ENCODE measurements around the gene AGO3. TPM values are rescaled to one million over a fixed set of nuclear protein-coding genes. Genes with fewer than 3 reads are reported as not detected.

AGO3 gene
- total RNA-seq, 1 donor from 2014 or later: 23.8 TPM

- DNase-seq (ENCODE audit: low spot score): no peak
Measured at GRCh38 chr1:36083219-36083618, 152.3 kb downstream of the AGO3 start.

- DNase-seq (ENCODE audit: low spot score): no peak
Measured at GRCh38 chr1:36083635-36084496, 153.0 kb downstream of the AGO3 start, which contains the start of gene TEKT2. TSS of gene TEKT2 (plus strand) at chr1:36084094. CDS start at chr1:36084922, 828 bp downstream.

DNA sequence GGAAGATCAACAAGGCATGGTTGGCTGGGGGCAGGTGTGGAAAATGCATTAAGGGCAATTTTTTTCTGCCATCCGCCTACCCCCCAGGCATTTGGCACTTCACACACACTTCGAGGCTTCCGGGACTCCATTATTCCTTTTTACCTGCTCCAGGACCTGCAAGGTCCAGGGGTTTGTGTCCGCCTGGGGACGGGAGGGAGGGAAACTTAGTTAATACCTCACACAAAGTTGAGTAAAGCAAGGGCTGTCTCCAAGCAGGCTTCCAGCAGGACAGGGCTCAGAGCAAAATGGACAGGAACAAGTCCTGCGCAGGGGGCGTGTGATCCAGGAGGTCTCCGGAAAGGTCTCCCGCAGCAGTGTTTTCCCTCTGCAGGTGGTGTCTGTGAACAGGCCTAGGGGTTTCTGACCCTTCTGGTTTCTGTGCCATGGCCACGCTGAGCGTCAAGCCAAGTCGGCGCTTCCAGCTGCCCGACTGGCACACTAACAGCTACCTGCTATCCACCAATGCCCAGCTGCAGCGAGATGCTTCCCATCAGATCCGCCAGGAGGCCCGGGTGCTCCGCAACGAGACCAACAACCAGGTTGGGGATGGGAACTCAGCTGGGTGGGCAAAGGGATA, 153.7 kb downstream of the AGO3 start:
- DNase-seq (ENCODE audit: low spot score): no peak

- no peak for DNase-seq (ENCODE audit: low spot score)
Measured at GRCh38 chr1:36085126-36085525, 154.2 kb downstream of the AGO3 start.

GRCh38 chr1:36085686-36086526, 155.0 kb downstream of the AGO3 start:
- no peak for DNase-seq (ENCODE audit: low spot score)

- DNase-seq (ENCODE audit: low spot score): no peak
Measured at GRCh38 chr1:36086529-36087232, 155.8 kb downstream of the AGO3 start.

DNA sequence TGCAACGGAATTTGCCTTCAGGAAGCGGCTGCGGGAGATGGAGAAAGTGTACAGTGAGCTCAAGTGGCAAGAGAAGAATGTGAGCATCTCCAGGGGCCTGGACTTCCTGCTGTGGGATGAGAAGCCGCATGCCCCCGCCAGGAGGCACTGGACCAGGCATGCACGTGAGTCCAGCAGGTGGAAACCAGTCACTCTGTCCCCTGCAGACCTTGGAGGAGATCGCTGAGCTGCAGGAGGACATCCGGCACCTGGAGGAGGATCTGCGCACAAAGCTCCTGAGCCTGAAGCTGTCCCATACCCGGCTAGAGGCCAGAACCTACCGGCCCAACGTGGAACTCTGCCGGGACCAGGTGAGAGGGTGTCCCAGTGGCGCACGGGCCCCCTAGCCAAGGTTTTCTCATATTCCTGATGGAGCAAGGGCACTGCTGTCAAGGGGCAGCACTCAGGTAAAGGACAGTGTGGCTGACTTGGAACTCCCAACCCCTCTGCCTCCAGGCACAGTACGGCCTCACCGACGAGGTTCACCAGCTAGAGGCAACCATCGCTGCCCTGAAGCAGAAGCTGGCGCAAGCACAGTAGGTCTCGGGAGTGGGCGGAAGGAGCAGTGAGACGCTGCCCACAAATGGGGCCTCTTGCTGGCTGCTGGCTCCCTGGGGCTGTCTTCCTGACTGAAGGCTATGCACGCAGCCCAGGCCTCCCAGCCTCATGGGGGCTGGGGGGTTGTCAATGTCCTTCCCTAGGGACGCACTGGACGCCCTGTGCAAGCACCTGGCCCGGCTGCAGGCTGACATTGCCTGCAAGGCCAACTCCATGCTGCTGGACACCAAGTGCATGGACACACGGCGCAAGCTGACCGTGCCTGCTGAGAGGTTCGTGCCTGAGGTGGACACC, 156.6 kb downstream of the AGO3 start:
- DNase-seq (ENCODE audit: low spot score): no peak

GRCh38 chr1:36088265-36088576, 157.3 kb downstream of the AGO3 start:
- DNase-seq (ENCODE audit: low spot score): no peak

GRCh38 chr1:36088577-36089392, 157.9 kb downstream of the AGO3 start, which contains the start of gene ADPRS:
TSS of gene ADPRS (plus strand) at chr1:36088892. CDS start at chr1:36088905, 13 bp downstream.
- peak; percentile 89 for DNase-seq (ENCODE audit: low spot score)

DNA sequence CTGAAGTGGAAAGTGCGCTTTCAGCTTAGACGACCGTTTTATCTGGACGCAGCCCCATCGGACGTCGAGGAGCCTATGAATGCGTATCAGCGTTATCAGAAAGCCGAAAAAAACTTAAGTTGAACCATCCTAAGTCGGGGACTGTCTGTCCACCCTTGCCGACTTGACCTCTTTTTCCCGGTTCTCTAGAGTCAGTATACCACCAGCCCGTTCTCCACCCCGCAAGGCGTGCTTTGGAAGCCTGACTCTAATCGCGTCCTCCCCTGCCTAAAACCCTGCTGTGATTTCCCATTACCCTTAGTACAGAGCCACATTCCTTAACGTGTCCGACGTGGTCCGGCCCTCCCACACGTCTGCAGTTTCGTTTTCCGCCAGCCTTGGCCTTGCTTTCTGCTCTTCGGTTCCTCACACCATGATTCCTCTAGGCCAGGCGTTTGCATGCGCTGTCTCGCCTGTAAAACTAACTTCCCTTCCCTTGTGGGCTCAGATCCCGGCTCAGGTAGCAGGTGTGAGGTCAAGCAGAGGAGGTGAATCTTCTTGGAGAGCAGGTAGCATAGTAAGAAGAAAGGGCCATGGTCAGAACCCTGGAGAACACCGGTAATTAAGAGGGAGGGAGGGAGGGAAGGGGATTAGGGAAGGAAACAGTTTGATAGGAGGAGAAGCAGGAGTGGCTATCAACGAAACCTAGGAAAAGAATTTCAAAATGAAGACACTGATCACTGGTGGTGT, 158.7 kb downstream of the AGO3 start:
- no peak for DNase-seq (ENCODE audit: low spot score)

- no peak for DNase-seq (ENCODE audit: low spot score)
Measured at GRCh38 chr1:36091141-36091540, 160.2 kb downstream of the AGO3 start.

DNA sequence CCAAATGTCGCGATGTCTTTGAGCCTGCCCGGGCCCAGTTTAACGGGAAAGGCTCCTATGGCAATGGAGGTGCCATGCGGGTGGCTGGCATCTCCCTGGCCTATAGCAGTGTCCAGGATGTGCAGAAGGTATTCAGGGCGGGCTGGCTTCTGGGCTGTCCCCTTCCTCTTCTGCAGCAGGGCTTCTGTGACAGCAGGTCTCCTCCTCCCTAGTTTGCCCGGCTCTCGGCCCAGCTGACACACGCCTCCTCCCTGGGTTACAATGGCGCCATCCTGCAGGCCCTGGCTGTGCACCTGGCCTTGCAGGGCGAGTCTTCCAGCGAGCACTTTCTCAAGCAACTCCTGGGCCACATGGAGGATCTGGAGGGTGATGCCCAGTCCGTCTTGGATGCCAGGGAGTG, 160.8 kb downstream of the AGO3 start:
- no peak for DNase-seq (ENCODE audit: low spot score)

DNA sequence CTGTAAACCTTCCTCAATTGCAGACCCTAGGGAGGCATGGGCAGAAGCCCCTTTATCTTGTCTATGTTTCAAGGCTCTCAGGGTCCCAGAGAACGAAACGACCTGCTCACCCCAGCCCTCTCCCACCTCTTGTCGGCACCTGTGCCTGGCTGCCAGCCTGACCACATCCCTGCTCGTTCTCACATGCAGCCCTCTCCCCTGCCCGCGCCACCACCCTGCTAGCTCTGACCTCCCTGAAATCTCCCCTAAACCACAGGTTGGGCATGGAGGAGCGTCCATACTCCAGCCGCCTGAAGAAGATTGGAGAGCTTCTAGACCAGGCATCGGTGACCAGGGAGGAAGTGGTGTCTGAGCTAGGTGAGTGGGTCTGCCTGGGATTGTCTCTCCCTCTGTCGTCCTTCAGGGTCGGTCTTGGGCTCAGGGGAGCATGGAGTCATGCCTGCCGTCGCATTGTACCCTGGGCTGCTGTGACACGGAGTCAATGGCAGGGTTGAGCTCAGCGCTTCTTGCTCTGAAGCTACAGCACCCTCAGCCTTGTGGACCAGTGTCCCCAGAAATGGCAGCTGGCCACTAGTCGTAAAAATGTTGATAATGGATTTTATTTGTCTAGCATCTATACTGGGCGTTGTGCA, 161.4 kb downstream of the AGO3 start:
- no peak for DNase-seq (ENCODE audit: low spot score)

- DNase-seq (ENCODE audit: low spot score): no peak
Measured at GRCh38 chr1:36092798-36093185, 161.9 kb downstream of the AGO3 start.

DNA sequence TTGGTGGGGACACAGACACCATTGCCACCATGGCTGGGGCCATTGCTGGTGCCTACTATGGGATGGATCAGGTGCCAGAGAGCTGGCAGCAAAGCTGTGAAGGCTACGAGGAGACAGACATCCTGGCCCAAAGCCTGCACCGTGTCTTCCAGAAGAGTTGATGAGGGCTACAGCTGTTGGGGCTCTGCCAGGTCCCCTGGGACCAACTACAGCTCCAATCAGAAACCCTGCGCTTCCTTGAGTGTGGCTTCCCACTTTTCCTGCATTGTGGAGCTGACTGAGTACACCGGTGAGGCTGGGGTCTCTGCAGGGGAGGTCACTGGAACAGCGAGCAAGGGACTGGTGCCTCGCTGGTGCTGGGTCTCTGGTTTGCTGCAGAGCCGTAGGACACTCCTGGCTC, 162.3 kb downstream of the AGO3 start:
- no peak for DNase-seq (ENCODE audit: low spot score)

GRCh38 chr1:36093929-36094328, 163.0 kb downstream of the AGO3 start:
- no peak for DNase-seq (ENCODE audit: low spot score)

DNA sequence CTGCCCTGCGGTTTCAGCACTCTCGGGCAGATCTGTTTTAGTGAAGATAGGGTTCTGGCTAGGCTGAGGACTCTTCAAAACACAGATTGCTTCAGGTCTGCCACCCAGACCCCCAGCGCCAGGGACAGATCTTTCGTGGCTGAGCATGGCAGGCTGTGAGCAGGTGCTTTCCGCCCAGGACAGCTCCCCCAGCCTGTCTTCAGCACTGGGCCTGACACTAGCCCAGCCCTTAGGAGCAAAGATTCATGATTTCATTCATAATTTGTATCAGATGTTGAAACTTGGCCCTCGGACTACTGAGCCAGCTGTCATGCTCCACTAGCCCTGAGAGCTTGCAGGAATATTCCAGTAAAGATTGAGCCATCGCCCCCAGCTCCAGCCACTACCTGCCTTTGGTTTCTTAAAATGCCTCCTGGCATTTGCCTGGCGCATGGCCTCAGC, 163.7 kb downstream of the AGO3 start:
- DNase-seq (ENCODE audit: low spot score): no peak

DNA sequence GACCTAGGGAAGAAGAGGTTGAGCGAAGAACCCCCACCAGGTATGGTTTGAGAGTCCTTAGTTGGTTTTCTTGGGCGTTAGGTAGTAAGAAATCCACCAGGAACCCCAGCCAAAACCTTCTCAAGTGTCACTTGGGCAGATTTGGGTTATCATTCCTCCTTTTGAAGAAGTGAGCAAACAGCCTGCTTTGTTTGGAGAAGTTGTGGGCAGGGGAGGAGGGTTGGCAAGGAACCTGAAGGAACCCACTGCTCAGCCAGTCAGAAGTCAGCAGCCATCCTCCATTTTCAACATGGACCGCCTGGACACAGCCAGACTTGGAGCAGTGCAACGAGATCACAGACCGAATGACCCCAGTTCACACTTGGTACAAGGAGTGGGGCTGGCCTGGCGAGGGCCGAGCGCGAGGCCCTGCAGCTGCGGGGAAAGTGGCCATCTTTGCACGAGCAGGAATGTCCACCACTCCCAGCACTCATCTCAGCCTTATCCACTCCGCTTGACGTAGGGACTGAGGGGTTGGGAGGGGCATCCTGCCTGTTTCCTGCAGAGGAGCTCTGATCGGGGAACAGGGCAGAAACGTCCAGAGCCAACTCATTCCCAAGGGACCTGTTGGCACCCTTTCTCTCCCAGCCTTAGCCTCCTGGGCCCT, 165.0 kb downstream of the AGO3 start:
- no peak for DNase-seq (ENCODE audit: low spot score)
